Measurements from ENCODE around the gene SORBS1. TPM values are rescaled to one million over a fixed set of nuclear protein-coding genes. Genes with fewer than 3 reads are reported as not detected.

SORBS1 gene
- total and polyA plus RNA-seq, 4 donors = 33.2 to 71.3 (median 44.1) TPM

- TF ChIP-seq FOXA1 (IDR thresholded peaks at IDR 0.05) = no peak
- TF ChIP-seq GABPA (IDR thresholded peaks at IDR 0.05 in 1 of 2, conservative IDR thresholded peaks at IDR 0.05 in 1 of 2) = no peak
- TF ChIP-seq CTCF (IDR thresholded peaks at IDR 0.05; ENCODE audit: low read depth, low read length, missing input control) = no peak
- TF ChIP-seq ZBTB33 (IDR thresholded peaks at IDR 0.05) = no peak
- TF ChIP-seq HNF4A (conservative IDR thresholded peaks at IDR 0.05) = no peak
- no peak for TF ChIP-seq YY1 (IDR thresholded peaks at IDR 0.05)
- TF ChIP-seq RXRA (IDR thresholded peaks at IDR 0.05) = no peak
- TF ChIP-seq SP1 (IDR thresholded peaks at IDR 0.05) = no peak
- TF ChIP-seq JUND (IDR thresholded peaks at IDR 0.05) = no peak
- TF ChIP-seq NR2F2 (IDR thresholded peaks at IDR 0.05) = no peak
- TF ChIP-seq REST (IDR thresholded peaks at IDR 0.05) = no peak
- no peak for TF ChIP-seq HNF4G (IDR thresholded peaks at IDR 0.05)
Measured at GRCh38 chr10:95571390-95571789, 10.2 kb upstream of the SORBS1 start.

GRCh38 chr10:95569368-95569767, 8.2 kb upstream of the SORBS1 start:
- H3K27me3 ChIP-seq (ENCODE audit: control insufficient read depth in 4 of 4, insufficient read depth in 4 of 4, low read length in 3 of 4) = no peaks in the 10 kb centered on the region
- no peaks in the 10 kb centered on the region for H3K36me3 ChIP-seq (ENCODE audit: control insufficient read depth in 4 of 4, insufficient read depth in 3 of 4, low read depth in 1 of 4, low read length in 3 of 4)
- no peak for TF ChIP-seq ATF3 (IDR thresholded peaks at IDR 0.05)
- TF ChIP-seq NR2F2 (IDR thresholded peaks at IDR 0.05) = no peak
- no peak for TF ChIP-seq FOXA2 (IDR thresholded peaks at IDR 0.05)
- no peak for TF ChIP-seq RXRA (IDR thresholded peaks at IDR 0.05)
- no peak for TF ChIP-seq FOXA1 (IDR thresholded peaks at IDR 0.05)
- DNase-seq (ENCODE audit: low spot score) = no peak
- H3K4me1 ChIP-seq (ENCODE audit: control insufficient read depth in 4 of 4, insufficient read depth in 4 of 4, low read length in 3 of 4) = no peaks in the 10 kb centered on the region
- H3K27ac ChIP-seq (ENCODE audit: low read depth in 1 of 2, low read length in 2 of 2) = no peak overlapping the region
- H3K9me3 ChIP-seq (ENCODE audit: control insufficient read depth in 4 of 4, low read length in 3 of 4) = no peaks in the 10 kb centered on the region
- H3K4me3 ChIP-seq (ENCODE audit: low read depth in 1 of 3, low read length in 3 of 3) = no peak overlapping the region
- no peak overlapping the region for H3K9ac ChIP-seq (ENCODE audit: low read depth in 1 of 2, low read length in 2 of 2)

More at GRCh38 chr10:95571390-95571789, 10.2 kb upstream of the SORBS1 start:
- WGBS = 99% methylated on average over 4 of the region's 4 CpGs
- no peak overlapping the region for H3K27ac ChIP-seq (ENCODE audit: low read depth in 1 of 2, low read length in 2 of 2)
- no peaks in the 10 kb centered on the region for H3K9me3 ChIP-seq (ENCODE audit: control insufficient read depth in 4 of 4, low read length in 3 of 4)
- H3K36me3 ChIP-seq (ENCODE audit: control insufficient read depth in 4 of 4, insufficient read depth in 3 of 4, low read depth in 1 of 4, low read length in 3 of 4) = no peaks in the 10 kb centered on the region
- no peaks in the 10 kb centered on the region for H3K27me3 ChIP-seq (ENCODE audit: control insufficient read depth in 4 of 4, insufficient read depth in 4 of 4, low read length in 3 of 4)
- no peak overlapping the region for H3K9ac ChIP-seq (ENCODE audit: low read depth in 1 of 2, low read length in 2 of 2)
- no peak for DNase-seq (ENCODE audit: low spot score)
- no peaks in the 10 kb centered on the region for H3K4me1 ChIP-seq (ENCODE audit: control insufficient read depth in 4 of 4, insufficient read depth in 4 of 4, low read length in 3 of 4)
- no peak overlapping the region for H3K4me3 ChIP-seq (ENCODE audit: low read depth in 1 of 3, low read length in 3 of 3)

All from liver (tissue), 9 donors.